ENCODE data around the gene AFF1. TPM values are rescaled to one million over a fixed set of nuclear protein-coding genes. Genes with fewer than 3 reads are reported as not detected.

Gene AFF1
- total and polyA plus RNA-seq, 2 of the 4 experiments (the other 2 are of a cell fraction), result 7.0 to 9.6 TPM

- H4K20me1 ChIP-seq (ENCODE audit: insufficient read depth, low read length), result peaks cover 21% of the 10 kb centered on the region; the same call in 1 of the 2 replicates
- dilution Hi-C loops (cut with HindIII; ENCODE audit: low sequenced_read_pairs, unreplicated experiment) (no loop called here), intact Hi-C loops (cut with micrococcal nuclease) (no loop called here), in situ Hi-C loops (cut with MboI; ENCODE audit: low sequenced_read_pairs) (no loop called here)
- TF ChIP-seq, protein P1, sequence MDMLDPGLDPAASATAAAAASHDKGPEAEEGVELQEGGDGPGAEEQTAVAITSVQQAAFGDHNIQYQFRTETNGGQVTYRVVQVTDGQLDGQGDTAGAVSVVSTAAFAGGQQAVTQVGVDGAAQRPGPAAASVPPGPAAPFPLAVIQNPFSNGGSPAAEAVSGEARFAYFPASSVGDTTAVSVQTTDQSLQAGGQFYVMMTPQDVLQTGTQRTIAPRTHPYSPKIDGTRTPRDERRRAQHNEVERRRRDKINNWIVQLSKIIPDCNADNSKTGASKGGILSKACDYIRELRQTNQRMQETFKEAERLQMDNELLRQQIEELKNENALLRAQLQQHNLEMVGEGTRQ (IDR thresholded peaks at IDR 0.05; ENCODE audit: low read depth, low read length), result no peak
- TF ChIP-seq RAD21 (IDR thresholded peaks at IDR 0.05; ENCODE audit: low read length) (no peak), BHLHE40 (IDR thresholded peaks at IDR 0.05; ENCODE audit: low read depth, low read length) (no peak), MXI1 (IDR thresholded peaks at IDR 0.05; ENCODE audit: borderline replicate concordance, low read depth, low read length) (no peak), RCOR1 (IDR thresholded peaks at IDR 0.05; ENCODE audit: insufficient replicate concordance, low read length) (no peak)
- no peak overlapping the region for H2AK9ac ChIP-seq (replicated peaks; ENCODE audit: low read depth, low read length, poor library complexity)
- H2AFZ ChIP-seq (replicated peaks; ENCODE audit: low read length, poor library complexity), result no peak overlapping the region
- H3K4me1 ChIP-seq (ENCODE audit: control insufficient read depth, insufficient read depth, low read length), result peaks cover 7% of the 10 kb centered on the region
- no peak overlapping the region for H3K14ac ChIP-seq (replicated peaks; ENCODE audit: low read depth, low read length)
- WGBS, 2 experiments (ENCODE audit: extremely low coverage in 2 of 2, insufficient read length in 1 of 2), result no CpG with 5 or more reads among the region's 5 CpGs
- H2BK20ac ChIP-seq (ENCODE audit: low read depth, low read length), result no peak overlapping the region
- H2BK5ac ChIP-seq (ENCODE audit: low read depth, low read length, poor library complexity, severe bottlenecking), result no peak overlapping the region
- no peak overlapping the region for H3K18ac ChIP-seq (ENCODE audit: low read depth, low read length)
- CTCF ChIA-PET, result no interaction called here
- ATAC-seq (ENCODE audit: low read depth) (peak; percentile 67), DNase-seq (no peak)
- no peak overlapping the region for H4K8ac ChIP-seq (ENCODE audit: low read depth in 2 of 2, low read length in 2 of 2)
- H4K5ac ChIP-seq (ENCODE audit: low read depth, low read length), result no peak overlapping the region
- H3K27ac ChIP-seq (ENCODE audit: insufficient read depth, low read length), result no peak overlapping the region
- peaks cover 28 to 64% of the 10 kb centered on the region in 2 experiments for H3K79me1 ChIP-seq (ENCODE audit: low read depth in 1 of 2, low read length in 2 of 2)
- H3K56ac ChIP-seq (ENCODE audit: extremely low read depth, insufficient read depth, low read length), result no peak overlapping the region
- H3K23ac ChIP-seq (ENCODE audit: low read depth, low read length), result peak overlapping the region; percentile 20; the same call in 1 of the 2 replicates
- H3K9me3 ChIP-seq (ENCODE audit: control insufficient read depth, insufficient read depth, low read length), result no peaks in the 10 kb centered on the region
- no peak overlapping the region; the same call in 1 of the 2 replicates for H2AK5ac ChIP-seq (ENCODE audit: low read depth, low read length)
- no peak overlapping the region for H4K91ac ChIP-seq (ENCODE audit: insufficient read depth, low read depth, low read length)
- POLR2A ChIA-PET (ENCODE audit: unreplicated experiment), result no interaction called here
- H3K27me3 ChIP-seq (ENCODE audit: control insufficient read depth, insufficient read depth, low read length), result no peaks in the 10 kb centered on the region
- H3K36me3 ChIP-seq (ENCODE audit: control insufficient read depth, insufficient read depth, low read length), result no peaks in the 10 kb centered on the region; the same call in 1 of the 2 replicates
- no peak overlapping the region for H2BK15ac ChIP-seq (ENCODE audit: low read depth, low read length)
- H2BK120ac ChIP-seq (ENCODE audit: low read depth, low read length), result no peak overlapping the region
- no peak overlapping the region for H3K9ac ChIP-seq (ENCODE audit: low read depth, low read length)
- no TSS peak for BruUV-seq (replicated peaks)
- H3K9me1 ChIP-seq (ENCODE audit: insufficient read depth, low read length), result peaks cover 12% of the 10 kb centered on the region
- no peak overlapping the region for H3K4me3 ChIP-seq (ENCODE audit: insufficient read depth, low read depth, low read length)
- H3K4me2 ChIP-seq (ENCODE audit: low read depth, low read length), result no peak overlapping the region
- no peak overlapping the region for H3K4ac ChIP-seq (ENCODE audit: low read depth, low read length)
Measured at GRCh38 chr4:87025023-87025613, 90.3 kb downstream of the AFF1 start.

All from IMR-90 (cell line).